Pulmonary artery endothelial cell (primary cell): ENCODE data around the gene DNAAF1. TPM values are rescaled to one million over a fixed set of nuclear protein-coding genes. Genes with fewer than 3 reads are reported as not detected.
"Not testable (repeated sequence)": the region's sequence is repeated elsewhere in the genome, so short reads cannot be mapped to it uniquely, and the experiment has no call there.

Experiments
- DNase-seq: peaks from one replicate; pipeline ENCODE4 v3.0.0-alpha.2; 2011; ENCODE audit warnings: low read depth, low spot score
- total RNA-seq: library from RNA; depleted of rRNA; stranded (reverse); fragments of >200 nt; gene quantifications from 2 replicates; pipeline ENCODE4 v1.2.3, GENCODE V29; 2014

DNAAF1 gene
- total RNA-seq, 1 donor from 2014 or later, result under 0.01 TPM

DNA sequence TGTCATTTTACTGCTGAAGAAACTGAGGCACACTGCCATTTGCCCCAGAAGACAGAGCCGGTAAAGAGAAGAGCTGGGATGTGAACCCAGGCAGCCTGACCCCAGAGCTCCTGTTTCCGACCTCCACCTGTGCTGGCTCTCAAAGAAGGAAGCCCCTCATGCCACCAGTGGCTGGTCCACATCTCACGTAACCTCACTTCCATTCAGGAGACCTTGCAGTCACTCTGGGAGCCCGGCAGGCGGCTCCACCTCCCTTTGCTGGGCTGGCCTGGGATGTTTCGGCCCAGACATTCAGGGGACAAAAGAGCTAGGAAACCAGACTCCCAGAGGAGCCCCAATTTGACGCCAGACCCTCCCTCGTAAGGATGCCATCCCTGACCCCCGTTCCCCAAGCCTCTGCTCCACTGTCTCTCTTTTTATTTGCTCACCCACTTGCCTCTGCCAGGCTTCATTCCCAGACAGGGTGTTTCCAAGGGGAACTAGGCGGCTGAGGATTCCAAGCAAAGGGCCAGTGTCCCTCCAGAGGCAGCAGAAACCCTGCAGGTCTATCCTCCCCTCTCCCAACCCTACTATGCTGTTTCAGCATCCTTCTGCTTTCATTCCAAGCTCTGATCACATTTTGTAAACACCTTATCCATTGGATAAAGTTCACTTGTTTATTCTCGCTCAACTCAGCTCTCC is 38.9 kb downstream of the DNAAF1 start:
- DNase-seq, result no peak

DNA sequence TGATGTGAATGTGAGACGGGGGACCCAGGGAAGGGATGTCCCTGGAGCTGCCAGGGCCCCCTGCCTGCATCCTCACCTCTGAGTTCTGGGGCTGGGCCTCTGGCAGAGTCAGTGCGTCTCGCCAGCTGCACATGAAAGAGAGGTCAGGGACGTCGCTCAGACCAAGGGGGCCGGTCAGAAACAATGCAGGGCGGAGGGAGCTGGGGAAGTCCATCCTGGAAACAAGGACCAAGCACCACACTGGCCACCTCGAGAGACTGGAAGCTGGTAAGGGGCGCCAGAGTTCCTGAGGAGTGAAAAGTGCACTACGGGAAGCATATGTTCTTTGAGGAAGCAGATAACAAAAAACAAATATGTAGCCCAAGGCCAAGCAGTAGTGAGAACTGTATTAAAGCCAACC is 39.7 kb downstream of the DNAAF1 start:
- peak; percentile 86 for DNase-seq

GRCh38 chr16:84186685-84187437 is 41.8 kb downstream of the DNAAF1 start, which contains the start of gene TAF1C:
Gene TAF1C (minus strand): TSS chr16:84187057. CDS start chr16:84184988, 2,069 bp downstream.
- peak; percentile 78 for DNase-seq

DNA sequence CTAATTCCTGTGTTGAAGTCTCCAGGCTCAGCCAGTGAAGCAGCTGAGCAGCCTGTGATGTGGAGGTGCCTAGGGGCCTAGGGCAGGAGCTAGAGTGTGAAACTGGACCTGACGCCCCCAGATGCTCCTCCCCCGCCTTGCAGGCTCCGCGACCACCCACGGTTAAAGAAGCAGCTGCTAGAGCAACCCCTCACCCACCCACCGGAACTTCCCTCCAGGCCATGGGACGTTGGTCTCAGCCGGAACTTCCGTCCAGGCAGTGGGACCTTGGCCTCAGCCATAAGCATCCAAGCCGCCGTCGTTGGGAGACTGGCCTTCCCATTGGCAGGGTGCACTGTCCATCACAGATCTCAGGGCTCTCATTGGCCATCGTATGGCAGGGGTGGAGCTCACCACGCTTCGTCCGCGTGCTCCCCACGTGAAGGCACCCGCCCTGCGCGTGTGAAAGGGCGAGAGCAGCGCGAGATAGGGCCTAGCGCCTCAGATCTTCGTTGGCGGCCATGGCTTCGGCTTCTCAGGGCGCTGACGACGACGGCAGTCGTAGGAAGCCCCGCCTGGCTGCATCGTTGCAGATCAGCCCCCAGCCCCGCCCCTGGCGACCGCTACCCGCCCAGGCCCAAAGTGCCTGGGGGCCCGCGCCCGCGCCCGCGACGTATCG is 45.8 kb downstream of the DNAAF1 start, which contains the start of gene ADAD2:
ADAD2 (plus strand) TSS at position 427 of the 658 bp plus-strand sequence; CDS start at position 501, 74 bp downstream.
- DNase-seq, result no peak

- DNase-seq, result no peak
Measured at GRCh38 chr16:84191466-84191865, 46.4 kb downstream of the DNAAF1 start.

GRCh38 chr16:84193480-84193879 is 48.4 kb downstream of the DNAAF1 start:
- no peak for DNase-seq

- DNase-seq, result no peak
Measured at GRCh38 chr16:84194018-84194417, 48.9 kb downstream of the DNAAF1 start.

- no peak for DNase-seq
Measured at GRCh38 chr16:84194470-84195200, 49.5 kb downstream of the DNAAF1 start.

- no peak for DNase-seq
Measured at GRCh38 chr16:84195201-84196093, 50.3 kb downstream of the DNAAF1 start.

- no peak for DNase-seq
Measured at GRCh38 chr16:84196101-84196500, 51.0 kb downstream of the DNAAF1 start.

GRCh38 chr16:84196727-84197394 is 51.8 kb downstream of the DNAAF1 start:
- no peak for DNase-seq

- no peak for DNase-seq
Measured at GRCh38 chr16:84197466-84198128, 52.5 kb downstream of the DNAAF1 start.

DNA sequence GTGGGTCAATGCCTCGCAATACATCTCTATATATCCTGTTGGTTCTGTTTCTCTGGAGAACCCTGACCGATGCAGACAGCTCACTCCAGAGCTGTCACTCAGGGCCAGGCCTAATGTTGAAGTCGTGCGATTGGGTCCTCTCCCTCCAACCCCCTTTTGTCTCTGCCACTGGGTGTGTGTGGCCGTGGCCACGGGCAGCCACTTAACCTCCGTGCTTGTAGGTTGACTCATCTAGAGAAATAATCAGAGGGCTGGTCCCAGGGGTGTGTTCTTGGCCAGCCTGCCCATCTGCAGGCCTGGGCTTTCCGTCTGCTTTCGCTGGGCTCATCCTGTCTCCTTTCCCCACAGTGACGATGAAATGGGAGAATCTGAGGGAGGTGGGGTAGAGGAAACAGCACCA is 53.3 kb downstream of the DNAAF1 start:
- no peak for DNase-seq

GRCh38 chr16:84199097-84199496 is 54.0 kb downstream of the DNAAF1 start:
- no peak for DNase-seq

DNA sequence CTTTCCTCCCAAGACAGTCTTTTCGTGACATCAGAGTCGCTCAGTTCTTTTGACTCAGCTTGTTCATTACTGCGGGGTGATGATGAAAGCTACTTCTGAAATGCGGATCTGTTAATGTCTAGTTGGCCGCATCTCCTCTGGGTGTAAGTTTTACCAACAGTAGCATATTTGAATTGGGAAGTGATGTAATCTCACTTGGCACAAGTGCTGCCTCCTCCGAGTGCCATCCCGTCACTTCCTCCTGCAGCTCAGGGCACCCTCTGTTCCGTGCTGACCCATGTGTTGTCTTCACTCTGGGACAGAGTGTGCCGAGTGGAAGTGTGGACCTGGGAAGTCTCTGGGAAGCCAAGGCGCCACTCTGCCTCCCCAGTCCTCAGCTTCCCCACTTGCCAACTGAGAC is 54.8 kb downstream of the DNAAF1 start:
- DNase-seq, result no peak

DNA sequence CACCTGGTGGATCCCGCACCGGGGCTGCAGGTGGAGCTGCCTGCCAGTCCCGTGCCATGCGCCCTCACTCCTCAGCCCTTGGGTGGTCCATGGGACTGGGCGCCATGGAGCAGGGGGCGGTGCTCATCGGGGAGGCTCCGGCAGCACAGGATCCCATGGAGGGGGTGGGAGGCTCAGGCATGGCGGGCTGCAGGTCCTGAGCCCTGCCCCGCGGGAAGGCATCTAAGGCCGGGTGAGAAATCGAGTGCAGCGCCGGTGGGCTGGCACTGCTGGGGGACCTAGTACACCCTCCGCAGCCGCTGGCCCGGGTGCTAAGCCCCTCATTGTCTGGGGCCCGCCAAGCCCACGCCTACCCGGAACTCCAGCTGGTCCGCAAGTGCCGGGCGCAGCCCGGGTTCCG is 59.4 kb downstream of the DNAAF1 start:
- DNase-seq, result not testable (repeated sequence)

DNA sequence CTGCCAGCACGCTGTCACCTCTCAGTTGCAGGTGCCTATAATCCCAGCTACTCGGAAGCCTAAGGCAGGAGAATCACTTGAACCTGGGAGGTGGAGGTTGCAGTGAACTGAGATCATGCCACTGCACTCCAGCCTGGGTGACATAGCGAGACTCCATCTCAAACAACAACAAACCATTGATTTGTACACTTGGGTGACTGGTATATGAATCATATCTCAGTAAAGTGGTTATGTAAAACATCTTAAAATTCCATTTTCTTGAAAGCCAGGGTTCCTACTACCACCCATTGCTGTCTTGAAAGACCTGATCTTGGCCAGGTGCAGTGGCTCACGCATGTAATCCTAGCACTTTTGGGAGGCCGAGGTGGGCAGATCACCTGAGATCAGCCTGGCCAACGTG is 60.0 kb downstream of the DNAAF1 start:
- DNase-seq, result not testable (repeated sequence)

GRCh38 chr16:84205976-84206691 is 61.0 kb downstream of the DNAAF1 start:
- DNase-seq, result no peak

- no peak for DNase-seq
Measured at GRCh38 chr16:84207251-84207650, 62.1 kb downstream of the DNAAF1 start.
